K562 (cell line): ENCODE measurements around the gene BBLN. TPM values are rescaled to one million over a fixed set of nuclear protein-coding genes. Genes with fewer than 3 reads are reported as not detected.
A peak's percentile ranks its signal among the peaks of the same experiment; 100 is the strongest.

ENCODE experiments used
- BCLAF1 ChIP-seq, 2 experiments: fragments of 450-650 bp in 1 of 2; IDR thresholded peaks; 2 replicates each; pipeline ENCODE4 v1.6.1; 2011 to 2017; ENCODE audit warnings: low read depth in 2 of 2, antibody characterized with exemption in 1 of 2, borderline replicate concordance in 1 of 2, low read length in 1 of 2, mild to moderate bottlenecking in 1 of 2, mixed read lengths in 1 of 2; ENCODE audit not compliant: control insufficient read depth in 1 of 2
- CBX2 ChIP-seq: fragments of 200-600 bp; sonication (generic); IDR thresholded peaks from one replicate; pipeline ENCODE4 v1.6.1; 2012; ENCODE audit warnings: mild to moderate bottlenecking, low read length, inconsistent platforms; ENCODE audit not compliant: insufficient read depth, poor library complexity, severe bottlenecking
- NCOA6 ChIP-seq: fragments of 450-650 bp; IDR thresholded peaks from 2 replicates; pipeline ENCODE4 v1.6.1; 2017; ENCODE audit warnings: mild to moderate bottlenecking
- PHB2 ChIP-seq: fragments of 450-650 bp; IDR thresholded peaks from 2 replicates; pipeline ENCODE4 v1.6.1; 2017; ENCODE audit warnings: low read depth
- POLR2B ChIP-seq: fragments of 450-650 bp; IDR thresholded peaks from 2 replicates; pipeline ENCODE4 v1.6.1; 2018; ENCODE audit warnings: low read depth; ENCODE audit not compliant: partially characterized antibody
- ZNF121 ChIP-seq: sonication (generic); formaldehyde crosslinking; conservative IDR thresholded peaks from 2 replicates; pipeline ENCODE4 v1.8.0; 2022; ENCODE audit warnings: missing genetic modification reagents
- polyA plus RNA-seq, 8 experiments: library from polyadenylated mRNA; depleted of rRNA in 4 of 8; stranded (reverse) in 5 of 8; unstranded in 3 of 8; fragments of >200 nt; fragmentation: Nextera tagmentation in 2 of 8; fragmentation: Illumina TruSeq in 1 of 8; extraction: Ambion mirVana in 2 of 8; extraction: Trizol in 1 of 8; gene quantifications; 2 replicates each; pipeline versions ENCODE4 v1.2.1 to v1.2.3, GENCODE V29; 2011 to 2014; ENCODE audit warnings: inconsistent platforms in 1 of 8, missing spikeins in 1 of 8
- total RNA-seq, 7 experiments: library from RNA; depleted of rRNA in 6 of 7; stranded (reverse); fragments of >200 nt in 6 of 7; fragmentation: Illumina TruSeq in 2 of 7; extraction: Trizol in 2 of 7; gene quantifications; 2 replicates each; pipeline versions ENCODE4 v1.2.1 to v1.2.3, GENCODE V29; 2011 to 2021; ENCODE audit warnings: low replicate concordance in 1 of 7
- TF ChIP-seq, protein P1 (sequence below): sonication (generic); formaldehyde crosslinking; IDR thresholded peaks from 2 replicates; pipeline ENCODE4 v1.8.0; 2023; ENCODE audit warnings: missing genetic modification reagents, mild to moderate bottlenecking, borderline replicate concordance

BBLN gene
- total and polyA plus RNA-seq, 9 of the 15 experiments (the other 6 are each of a cell fraction or from before 2014, with no cell fraction given) = 4.2 to 331 (median 87.1) TPM

DNA sequence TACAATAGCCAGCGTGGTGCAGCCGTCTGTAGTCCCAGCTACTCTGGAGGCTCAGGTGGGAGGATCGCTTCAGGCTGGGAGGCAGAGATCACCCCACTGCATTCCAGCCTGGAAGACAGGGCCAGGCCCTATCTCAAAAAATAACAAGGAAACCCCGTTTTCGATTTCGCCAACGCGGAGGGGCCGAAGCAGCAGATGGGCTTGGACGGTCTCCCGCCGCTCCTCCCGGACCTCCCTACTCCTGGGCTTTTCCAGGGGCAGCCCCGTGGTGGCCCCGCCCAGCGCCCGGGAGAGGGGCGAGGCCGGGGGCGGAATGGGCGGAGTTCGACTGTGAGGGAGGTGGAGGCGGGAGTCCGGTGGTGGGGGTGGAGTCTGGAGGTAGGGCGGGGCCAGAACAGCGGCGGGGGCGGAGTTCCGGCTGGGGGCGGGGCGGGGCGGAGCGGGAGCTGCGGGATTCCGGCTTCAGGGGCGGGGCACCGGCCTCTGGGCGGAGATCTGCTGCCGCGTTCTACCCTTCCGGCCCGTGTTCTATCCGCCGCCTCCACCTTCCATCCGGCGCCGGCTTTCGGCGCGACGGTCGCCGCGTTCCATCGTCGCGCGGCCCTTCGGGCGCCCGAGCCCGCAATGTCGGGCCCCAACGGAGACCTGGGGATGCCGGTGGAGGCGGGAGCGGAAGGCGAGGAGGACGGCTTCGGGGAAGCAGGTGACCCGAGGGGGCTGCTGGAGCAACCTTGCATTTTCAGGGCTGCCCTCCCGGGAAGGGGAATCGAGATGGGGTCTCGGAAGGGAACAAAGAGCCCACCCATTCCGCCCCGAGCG is at the start of gene BBLN (continued):
- TF ChIP-seq, protein P1, sequence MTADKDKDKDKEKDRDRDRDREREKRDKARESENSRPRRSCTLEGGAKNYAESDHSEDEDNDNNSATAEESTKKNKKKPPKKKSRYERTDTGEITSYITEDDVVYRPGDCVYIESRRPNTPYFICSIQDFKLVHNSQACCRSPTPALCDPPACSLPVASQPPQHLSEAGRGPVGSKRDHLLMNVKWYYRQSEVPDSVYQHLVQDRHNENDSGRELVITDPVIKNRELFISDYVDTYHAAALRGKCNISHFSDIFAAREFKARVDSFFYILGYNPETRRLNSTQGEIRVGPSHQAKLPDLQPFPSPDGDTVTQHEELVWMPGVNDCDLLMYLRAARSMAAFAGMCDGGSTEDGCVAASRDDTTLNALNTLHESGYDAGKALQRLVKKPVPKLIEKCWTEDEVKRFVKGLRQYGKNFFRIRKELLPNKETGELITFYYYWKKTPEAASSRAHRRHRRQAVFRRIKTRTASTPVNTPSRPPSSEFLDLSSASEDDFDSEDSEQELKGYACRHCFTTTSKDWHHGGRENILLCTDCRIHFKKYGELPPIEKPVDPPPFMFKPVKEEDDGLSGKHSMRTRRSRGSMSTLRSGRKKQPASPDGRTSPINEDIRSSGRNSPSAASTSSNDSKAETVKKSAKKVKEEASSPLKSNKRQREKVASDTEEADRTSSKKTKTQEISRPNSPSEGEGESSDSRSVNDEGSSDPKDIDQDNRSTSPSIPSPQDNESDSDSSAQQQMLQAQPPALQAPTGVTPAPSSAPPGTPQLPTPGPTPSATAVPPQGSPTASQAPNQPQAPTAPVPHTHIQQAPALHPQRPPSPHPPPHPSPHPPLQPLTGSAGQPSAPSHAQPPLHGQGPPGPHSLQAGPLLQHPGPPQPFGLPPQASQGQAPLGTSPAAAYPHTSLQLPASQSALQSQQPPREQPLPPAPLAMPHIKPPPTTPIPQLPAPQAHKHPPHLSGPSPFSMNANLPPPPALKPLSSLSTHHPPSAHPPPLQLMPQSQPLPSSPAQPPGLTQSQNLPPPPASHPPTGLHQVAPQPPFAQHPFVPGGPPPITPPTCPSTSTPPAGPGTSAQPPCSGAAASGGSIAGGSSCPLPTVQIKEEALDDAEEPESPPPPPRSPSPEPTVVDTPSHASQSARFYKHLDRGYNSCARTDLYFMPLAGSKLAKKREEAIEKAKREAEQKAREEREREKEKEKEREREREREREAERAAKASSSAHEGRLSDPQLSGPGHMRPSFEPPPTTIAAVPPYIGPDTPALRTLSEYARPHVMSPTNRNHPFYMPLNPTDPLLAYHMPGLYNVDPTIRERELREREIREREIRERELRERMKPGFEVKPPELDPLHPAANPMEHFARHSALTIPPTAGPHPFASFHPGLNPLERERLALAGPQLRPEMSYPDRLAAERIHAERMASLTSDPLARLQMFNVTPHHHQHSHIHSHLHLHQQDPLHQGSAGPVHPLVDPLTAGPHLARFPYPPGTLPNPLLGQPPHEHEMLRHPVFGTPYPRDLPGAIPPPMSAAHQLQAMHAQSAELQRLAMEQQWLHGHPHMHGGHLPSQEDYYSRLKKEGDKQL = no peak
- TF ChIP-seq BCLAF1 (IDR thresholded peaks at IDR 0.05; ENCODE audit: borderline replicate concordance in 1 of 2, control insufficient read depth in 1 of 2, low read depth in 2 of 2, low read length in 1 of 2) = peak in 1 of 2 experiments; percentile 87; a peak in 2 of 4 replicates
- TF ChIP-seq POLR2B = peak; percentile 92
- no peak for TF ChIP-seq CBX2
- TF ChIP-seq ZNF121 = no peak
- TF ChIP-seq PHB2 = no peak
- no peak for TF ChIP-seq NCOA6
